Skeletal muscle cell (primary cell): Measurements from ENCODE around the gene NPL.

Experiments used
- DNase-seq: peaks from one replicate; pipeline ENCODE4 v3.0.0-alpha.2; 2010; ENCODE audit warnings: low read depth
- H3K4me3 ChIP-seq: 2 replicates; pipeline ENCODE4 v1.5.1; 2011; ENCODE audit warnings: low read depth, mild to moderate bottlenecking, control low read depth, low read length, moderate library complexity

The NPL gene

GRCh38 chr1:182850319-182850718, 60.7 kb downstream of the NPL start:
- no peak overlapping the region for H3K4me3 ChIP-seq
- no peak for DNase-seq

GRCh38 chr1:182851825-182852224, 62.3 kb downstream of the NPL start:
- no peak for DNase-seq
- no peak overlapping the region for H3K4me3 ChIP-seq

GRCh38 chr1:182855911-182856310, 66.3 kb downstream of the NPL start:
- no peak overlapping the region for H3K4me3 ChIP-seq
- no peak for DNase-seq

- DNase-seq = no peak
- H3K4me3 ChIP-seq = no peak overlapping the region
Observed at GRCh38 chr1:182857212-182857611, 67.6 kb downstream of the NPL start.

DNA sequence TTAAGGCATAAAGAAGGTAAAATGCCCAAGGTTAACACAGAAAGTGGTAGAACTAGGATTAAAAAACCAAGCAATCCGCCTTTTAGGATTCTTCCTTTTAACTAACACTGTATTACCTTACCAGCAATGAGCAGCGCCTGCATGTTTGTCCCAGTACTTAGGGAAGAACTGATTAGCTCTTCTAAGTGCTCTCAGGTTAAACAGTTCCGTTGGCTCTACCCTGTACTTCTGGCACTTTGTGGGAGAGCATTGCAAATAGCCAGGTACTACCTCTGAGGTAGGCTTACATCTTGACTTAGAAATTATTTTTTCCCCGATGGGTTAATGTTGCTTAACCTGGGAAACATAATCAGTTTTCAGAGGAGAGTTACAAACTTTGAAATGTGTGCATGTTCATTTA, 71.1 kb downstream of the NPL start:
- DNase-seq = no peak
- H3K4me3 ChIP-seq = no peak overlapping the region

DNA sequence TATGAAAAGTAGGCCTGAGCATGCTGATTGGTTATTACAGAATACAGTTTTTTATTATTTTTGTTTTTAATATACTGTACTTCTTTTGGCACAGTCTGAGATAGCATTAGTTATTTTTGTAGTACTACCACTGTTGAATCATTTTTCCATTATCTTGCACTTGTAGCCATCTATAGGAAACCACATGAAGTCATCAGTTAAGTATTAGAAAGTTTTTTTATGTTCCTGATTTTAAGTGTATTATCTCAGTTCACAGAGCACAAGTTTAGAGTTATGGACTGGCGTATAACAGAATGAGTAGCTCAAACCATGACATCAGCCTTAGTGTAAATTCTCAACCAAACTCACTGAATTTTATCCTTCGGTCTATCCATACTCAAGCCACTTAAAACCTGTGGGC, 72.4 kb downstream of the NPL start:
- no peak for DNase-seq
- H3K4me3 ChIP-seq = no peak overlapping the region

DNA sequence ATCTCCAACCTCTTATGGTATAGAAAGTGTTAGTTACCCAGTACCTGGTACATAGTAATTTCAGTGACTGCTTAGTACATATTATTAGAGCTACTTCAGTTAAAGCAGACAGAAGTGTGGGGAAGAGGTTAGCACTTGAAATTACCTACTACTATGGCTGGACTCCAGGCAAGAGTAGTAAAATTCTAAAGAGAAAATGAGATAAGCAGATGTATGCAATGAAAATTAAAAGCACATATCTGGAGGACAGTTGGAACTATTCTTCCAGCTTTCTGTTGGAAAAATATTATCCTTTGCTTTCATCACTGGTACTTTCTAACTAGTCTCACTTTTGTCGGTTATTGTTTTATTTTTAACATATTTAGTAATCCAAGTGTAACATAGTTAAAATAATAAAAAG, 73.3 kb downstream of the NPL start:
- no peak for DNase-seq

DNA sequence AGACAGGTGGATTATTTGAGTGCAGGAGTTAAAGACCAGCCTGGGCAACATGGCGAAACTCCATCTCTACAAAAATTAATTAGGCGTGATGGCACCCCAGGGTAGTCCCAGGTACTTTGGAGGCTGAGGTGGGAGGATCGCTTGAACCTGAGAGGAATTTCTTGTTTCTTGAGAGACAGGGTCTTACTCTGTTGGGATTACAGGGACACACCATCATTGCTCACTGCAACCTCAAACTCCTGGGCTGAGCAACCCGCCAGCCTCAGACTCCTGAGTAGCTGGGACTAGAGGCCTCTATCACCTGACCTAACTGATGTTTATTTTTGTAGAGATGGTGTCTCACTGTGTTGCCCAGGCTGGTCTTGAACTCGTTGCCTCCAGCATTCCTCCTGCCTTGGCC, 74.4 kb downstream of the NPL start:
- no peak overlapping the region for H3K4me3 ChIP-seq
- DNase-seq = no peak

More for the DNA sequence above, 73.3 kb downstream of the NPL start:
- no peak overlapping the region for H3K4me3 ChIP-seq

- no peak overlapping the region for H3K4me3 ChIP-seq
- no peak for DNase-seq
Observed at GRCh38 chr1:182867861-182868260, 78.3 kb downstream of the NPL start.

DNA sequence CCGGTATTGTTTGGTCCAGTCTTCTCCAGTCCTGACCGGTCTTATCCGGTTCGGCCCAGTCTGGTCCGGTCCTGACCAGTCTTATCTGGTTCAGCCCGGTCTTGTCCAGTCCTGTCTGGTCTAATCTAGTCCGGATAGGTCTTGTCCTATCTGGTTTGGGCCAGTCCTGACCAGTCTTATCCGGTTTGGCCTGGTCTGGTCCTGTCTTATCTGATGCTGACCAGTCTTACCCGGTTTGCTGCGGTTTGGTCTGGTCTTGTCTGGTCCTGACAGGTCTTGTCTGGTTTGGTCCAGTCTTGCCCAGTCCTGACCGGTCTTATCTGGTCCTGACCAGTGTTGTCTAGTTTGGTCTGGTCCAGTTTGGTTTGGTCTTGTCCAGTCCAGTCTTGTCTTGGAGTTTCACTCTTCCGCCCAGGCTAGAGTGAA, 79.7 kb downstream of the NPL start:
- no peak for DNase-seq
- H3K4me3 ChIP-seq = no peak overlapping the region

GRCh38 chr1:182872881-182873280, 83.3 kb downstream of the NPL start:
- no peak for DNase-seq
- H3K4me3 ChIP-seq = no peak overlapping the region

DNA sequence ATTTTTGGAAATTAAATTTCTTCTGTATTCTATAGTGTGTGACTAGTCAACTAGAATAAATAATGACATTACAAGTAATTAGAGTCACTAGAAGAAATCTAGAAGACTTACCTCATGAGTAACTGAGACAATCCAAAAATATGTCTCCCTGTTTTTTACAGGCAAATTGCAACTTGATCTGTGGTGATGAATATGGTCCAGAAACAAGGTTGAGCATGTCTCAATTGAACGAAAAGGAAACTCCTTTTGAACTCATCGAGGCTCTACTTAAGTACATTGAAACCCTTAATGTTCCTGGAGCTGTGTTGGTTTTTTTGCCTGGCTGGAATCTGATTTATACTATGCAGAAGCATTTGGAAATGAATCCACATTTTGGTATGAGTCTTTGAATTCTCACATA, 86.3 kb downstream of the NPL start:
- no peak for DNase-seq
- no peak overlapping the region for H3K4me3 ChIP-seq

- H3K4me3 ChIP-seq = no peak overlapping the region
Observed at GRCh38 chr1:182877331-182877730, 87.8 kb downstream of the NPL start.

DNA sequence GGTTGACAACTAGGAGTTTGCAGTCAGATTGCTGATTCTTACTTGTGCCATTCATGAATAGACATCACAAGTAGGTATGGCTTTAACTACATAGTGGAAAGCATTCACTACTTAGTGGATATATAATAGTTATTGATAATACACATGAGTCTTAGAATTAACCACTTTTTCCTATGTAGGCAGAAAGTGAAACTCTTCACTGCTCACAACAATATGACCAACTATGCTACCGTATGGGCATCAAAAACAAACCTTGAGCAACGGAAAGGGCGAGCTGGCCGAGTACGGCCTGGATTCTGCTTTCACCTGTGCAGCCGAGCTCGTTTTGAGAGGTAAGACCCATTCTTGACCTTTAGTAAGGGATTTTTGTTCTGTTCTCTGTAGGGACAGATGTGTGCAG, 88.3 kb downstream of the NPL start:
- H3K4me3 ChIP-seq = no peak overlapping the region

More at GRCh38 chr1:182877331-182877730, 87.8 kb downstream of the NPL start:
- no peak for DNase-seq

More for the DNA sequence above, 88.3 kb downstream of the NPL start:
- DNase-seq = no peak
